NCI-H345 (cell line): ENCODE data around the gene CIITA.
"Not testable (repeated sequence)": the region's sequence is repeated elsewhere in the genome, so short reads cannot be mapped to it uniquely, and the experiment has no call there.

Source experiments
- DNase-seq: peaks from one replicate; lab custom pipeline; 2025; lab: John Stamatoyannopoulos, UW

The CIITA gene

GRCh38 chr16:10959161-10959560, 82.2 kb downstream of the CIITA start:
- no peak for DNase-seq

DNA sequence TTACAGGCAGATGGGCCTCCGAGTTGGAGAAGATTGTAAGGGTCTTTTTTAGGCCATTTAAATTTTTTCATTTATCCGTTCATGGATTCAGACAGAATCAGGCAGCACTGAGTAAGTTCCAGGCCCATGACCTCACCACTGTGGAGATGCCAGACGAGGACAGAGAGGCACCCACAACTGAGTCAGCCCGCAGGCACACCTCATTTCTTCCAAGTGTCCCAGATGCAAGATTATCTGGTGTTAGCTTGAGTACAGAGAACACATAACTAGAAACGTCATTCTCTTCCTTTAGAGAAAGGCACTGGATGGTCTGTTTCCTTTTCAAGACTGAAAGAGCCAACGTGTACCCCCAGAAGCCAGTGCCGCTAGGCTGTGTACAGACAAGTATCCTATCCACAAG, 84.2 kb downstream of the CIITA start:
- no peak for DNase-seq

DNA sequence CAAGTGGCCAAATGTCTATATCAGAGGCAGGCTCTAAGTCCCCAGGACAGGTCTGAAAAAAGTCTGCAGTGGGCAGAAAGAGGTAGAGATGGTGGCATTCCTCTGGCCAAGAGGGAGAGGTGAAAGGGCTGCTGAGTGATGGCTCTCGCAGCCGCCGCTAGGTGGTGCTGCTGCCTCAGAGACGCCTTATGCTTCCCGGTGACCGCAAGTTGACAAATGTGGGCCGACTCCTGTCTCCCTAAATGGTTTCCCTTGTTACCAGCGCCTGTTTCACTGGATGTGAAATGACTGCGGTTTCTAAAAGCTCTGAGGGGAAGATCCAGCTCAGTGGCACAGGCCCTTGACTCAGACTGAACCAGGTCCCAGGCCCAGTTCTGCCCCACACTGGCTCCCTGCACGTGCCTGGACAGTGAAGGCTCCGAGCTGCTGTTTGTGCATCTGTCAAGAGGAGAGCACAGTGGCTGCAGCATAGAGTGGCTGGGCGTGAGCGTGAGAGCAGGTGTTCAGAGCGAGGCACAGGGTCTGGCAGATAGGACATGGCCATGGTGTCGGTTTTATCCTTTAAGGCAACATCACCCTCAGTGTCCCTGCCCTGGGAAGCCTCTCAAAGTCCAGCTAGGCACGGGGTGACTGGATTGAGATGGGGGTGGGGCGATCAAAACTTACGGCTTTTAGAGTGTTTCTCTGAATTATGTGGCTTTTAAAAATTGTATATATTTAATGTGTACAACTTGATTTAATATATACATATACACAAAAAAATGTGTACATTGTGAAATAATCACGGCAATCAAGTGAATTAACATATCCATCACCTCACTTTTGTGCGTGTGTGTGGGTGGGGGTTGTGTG, 87.3 kb downstream of the CIITA start:
- DNase-seq: peak; percentile 57

DNA sequence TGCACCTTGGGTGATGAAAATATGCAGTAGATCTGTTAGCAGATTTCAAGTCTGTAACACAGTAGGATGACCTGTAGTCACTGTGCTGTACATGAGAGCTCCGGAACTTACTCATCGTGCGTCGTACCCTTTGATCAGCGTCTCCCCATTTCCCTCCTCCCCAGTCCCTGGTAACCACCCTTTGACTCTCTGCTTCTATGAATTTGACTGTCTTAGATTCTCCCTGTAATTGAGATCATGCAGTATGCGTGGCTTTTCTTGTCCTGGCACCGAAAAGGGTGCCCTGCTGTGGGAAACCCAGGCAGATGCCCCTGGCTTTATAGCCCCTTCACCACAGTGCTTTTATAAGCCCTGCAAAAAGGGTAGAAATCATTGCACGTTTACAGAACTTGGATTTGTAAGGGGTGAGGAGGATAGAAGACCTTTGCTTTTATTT, 87.9 kb downstream of the CIITA start:
- DNase-seq: no peak

- DNase-seq: no peak
These were observed 88.5 kb downstream of the CIITA start for GRCh38 chr16:10965440-10966061.

DNA sequence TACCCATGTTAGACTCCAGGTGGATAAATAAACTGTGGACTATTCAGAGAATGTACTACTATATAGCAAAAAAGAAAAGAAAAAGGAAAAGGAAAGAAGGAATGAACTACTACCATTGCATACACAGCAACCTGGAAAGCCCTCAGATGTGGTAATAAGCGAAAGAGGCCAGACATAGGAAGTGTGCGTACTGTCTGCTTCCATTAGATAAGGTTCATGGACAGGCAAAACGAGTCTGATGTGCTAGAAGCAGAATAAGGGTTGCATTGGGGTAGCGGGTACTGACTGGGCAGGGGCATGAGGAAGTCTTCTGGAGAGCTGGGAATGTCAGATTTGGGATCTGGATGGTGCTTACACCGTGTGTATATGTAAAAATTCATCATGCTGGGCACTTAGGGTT, 89.1 kb downstream of the CIITA start:
- DNase-seq: no peak

GRCh38 chr16:10966559-10966958, 89.6 kb downstream of the CIITA start:
- not testable (repeated sequence) for DNase-seq

- DNase-seq: no peak
These were observed 91.0 kb downstream of the CIITA start for GRCh38 chr16:10967986-10968385.

DNA sequence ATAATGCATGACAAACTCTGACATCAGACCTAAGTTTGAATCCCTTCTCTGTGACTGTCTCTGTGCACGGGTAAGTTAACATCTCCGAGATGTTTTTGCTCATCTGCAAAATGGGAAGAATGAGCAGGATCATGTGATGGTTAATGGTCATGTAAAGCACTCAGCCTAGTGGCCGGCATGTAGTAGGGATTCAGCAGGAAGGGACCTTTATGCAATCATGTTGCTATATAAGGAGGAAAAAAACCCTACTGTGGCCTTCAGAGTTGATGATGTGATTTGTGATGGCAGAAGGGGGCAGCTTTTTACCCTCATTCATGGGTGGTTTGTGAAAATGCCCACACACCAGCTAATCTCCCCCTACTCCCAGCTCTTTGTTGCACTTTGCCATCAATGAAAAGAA, 91.5 kb downstream of the CIITA start:
- DNase-seq: no peak

- no peak for DNase-seq
These were observed 92.6 kb downstream of the CIITA start for GRCh38 chr16:10969615-10970014.

GRCh38 chr16:10970065-10970464, 93.1 kb downstream of the CIITA start:
- no peak for DNase-seq

- peak; percentile 47 for DNase-seq
These were observed 94.6 kb downstream of the CIITA start for GRCh38 chr16:10971560-10971961.

DNA sequence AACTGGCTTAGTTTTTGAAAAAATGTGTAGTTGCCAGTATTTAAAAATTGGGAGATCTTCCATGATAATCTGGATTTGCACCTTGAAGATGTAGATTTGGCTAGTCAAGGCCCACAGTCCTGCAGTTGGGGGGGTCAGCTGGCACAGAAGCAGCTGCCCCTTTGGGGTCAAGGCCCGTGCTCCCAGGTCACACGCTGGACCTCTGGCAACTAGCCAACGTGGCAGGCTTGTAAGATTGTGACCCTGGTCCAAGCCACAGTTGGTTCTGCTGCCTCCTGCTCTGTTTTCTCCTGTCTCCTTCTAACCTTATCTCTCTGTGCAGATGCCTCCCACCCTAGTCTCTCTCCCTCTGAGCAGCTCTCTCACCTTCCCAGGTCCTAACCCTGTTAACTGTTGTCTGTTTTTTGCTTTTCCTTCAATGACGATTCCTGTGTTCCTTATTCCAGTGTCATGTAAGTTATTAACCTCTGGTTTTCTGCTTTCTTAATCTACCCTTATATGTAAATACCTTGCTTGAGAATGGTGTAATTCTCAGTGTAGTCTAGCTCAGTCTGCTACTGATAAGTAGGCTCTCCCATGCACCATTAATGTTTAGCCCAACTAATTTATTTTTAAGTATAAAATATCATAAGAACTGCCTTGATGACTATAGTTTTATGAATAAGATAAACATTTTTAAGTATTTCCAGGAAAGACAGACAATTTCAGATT, 95.3 kb downstream of the CIITA start:
- no peak for DNase-seq

DNA sequence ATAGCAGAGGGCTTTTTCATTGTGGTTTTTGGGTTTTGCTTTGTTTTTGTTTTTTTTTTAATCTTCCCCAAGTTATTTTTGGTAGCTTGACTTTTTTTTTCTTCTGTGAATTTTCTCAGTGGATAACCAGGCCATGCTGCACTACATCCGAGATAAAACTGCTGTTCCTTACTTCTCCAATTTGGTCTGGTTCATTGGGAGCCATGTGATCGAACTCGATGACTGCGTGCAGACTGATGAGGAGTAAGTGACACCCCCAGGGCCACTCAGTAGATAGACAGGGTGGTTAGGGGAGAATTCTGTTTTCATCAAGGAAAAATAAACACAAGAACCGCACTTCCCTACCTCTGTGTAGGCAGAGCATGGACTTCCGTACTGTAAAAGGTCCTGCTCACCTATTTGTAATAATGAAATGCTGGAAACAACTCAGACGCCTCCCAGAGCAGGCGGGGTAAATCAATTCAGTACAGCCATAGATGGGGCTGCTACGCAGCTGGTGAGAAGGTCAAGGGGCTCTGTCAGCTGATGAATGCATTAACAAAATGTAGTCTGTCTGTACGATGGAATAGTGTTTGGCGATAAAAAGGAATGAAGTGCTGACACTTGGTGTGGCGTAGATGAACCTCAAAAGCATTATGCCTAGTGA, 95.9 kb downstream of the CIITA start:
- DNase-seq: no peak

DNA sequence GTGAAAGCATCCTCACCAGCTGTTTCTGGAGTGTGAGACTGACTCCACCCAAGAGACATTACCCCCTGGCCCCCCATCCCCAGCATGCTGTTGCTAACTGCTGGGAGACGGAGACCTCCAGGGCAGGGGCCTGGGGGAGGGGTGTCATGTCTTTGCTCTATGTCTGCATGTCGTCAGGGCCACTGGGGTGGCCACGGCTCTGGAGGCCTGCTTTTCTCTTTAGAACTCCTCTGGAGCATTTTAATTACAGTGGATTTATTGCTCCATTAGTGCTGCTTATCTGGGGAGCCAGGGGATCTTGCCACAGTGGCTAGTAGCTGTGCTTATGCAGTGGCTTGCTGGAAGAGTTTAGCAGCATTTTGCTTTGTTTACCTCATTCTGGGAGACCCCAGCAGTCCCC, 99.6 kb downstream of the CIITA start:
- no peak for DNase-seq

DNA sequence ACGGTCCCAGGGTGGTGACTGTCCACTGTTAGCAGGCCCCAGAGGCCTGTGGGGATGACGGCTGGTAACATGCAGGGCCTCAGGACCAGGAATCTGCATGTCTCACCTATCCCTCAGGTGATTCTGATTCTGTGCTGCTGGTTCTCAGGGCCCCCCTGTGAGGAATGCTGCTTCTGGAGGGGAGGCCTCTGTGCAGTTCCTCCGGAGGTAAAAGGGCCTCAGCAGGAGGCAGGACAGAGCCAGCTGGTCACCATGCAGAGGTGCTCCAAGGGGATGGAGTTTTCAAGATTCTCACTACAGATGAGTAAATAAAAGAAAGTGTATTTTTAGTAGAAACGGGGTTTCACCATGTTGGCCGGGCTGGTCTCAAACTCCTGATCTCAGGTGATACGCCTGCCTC, 101.1 kb downstream of the CIITA start:
- no peak for DNase-seq

DNA sequence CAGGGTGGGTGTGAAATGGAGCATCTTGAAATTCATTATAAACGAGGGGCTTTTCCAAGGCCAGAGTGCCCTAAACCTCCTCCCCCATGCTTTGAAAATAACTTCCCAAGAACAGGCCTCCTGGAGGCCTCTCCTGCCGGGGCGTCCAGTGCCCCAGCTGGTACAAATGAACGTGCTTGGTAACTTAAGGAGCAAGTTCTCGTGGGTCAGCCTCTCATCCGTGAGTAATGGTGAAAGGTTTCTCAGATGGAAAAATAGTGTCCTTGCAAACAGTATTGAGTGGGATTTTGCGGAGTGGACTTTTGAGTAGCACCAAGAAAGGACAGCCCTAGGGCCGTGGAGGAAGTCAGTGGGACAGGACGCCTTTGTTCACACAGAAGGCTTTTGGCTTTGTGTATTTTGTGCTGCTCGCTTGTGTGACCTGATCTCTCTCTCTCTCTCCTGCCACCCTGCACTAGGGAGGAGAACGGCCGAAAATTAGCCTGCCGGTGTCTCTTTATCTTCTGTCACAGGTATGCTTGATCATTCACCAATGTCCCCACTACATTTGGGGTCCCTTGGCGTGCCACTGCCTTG, 102.0 kb downstream of the CIITA start:
- no peak for DNase-seq

- no peak for DNase-seq
These were observed 103.0 kb downstream of the CIITA start for GRCh38 chr16:10979717-10980601.

DNA sequence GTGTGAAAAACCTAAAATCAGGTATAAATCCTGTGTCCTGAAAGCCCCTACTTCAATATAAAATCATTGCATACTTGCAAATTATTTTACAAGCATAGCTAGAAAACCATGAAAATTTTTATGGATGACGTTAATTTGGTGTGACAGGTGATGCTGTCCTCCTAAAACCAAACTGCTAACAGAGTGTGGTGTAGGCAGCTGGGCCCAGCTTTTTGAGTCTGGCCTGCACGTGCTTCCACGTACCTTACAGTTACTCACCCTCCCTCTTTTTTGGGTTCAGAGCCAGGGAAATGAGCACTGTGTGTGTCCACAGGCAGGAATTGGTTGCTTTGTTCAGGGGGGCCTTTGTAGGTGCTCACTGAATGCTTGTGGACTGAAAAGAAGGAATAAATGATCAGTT, 103.8 kb downstream of the CIITA start:
- no peak for DNase-seq

- DNase-seq: peak; percentile 3
These were observed 104.8 kb downstream of the CIITA start for GRCh38 chr16:10981697-10982216.
